Neural progenitor cell (in vitro differentiated cells): ENCODE results near the gene RAP1A. TPM values are rescaled to one million over a fixed set of nuclear protein-coding genes. Genes with fewer than 3 reads are reported as not detected.

ENCODE experiments used
- DNase-seq: peaks from one replicate; pipeline ENCODE4 v3.0.0-alpha.2; 2016; ENCODE audit warnings: low spot score
- H2AFZ ChIP-seq: fragments of 200-600 bp; sonication (generic); replicated peaks from 2 replicates; pipeline ENCODE4 v1.6.1; 2016; ENCODE audit warnings: antibody characterized with exemption
- H3F3A ChIP-seq: fragments of 200-600 bp; sonication (generic); 2 replicates; pipeline ENCODE4 v1.6.1; 2016; ENCODE audit warnings: antibody characterized with exemption, low read depth
- H3K27ac ChIP-seq: fragments of 200-600 bp; sonication (generic); 2 replicates; pipeline ENCODE4 v1.5.1; 2016; ENCODE audit warnings: mild to moderate bottlenecking
- H3K27me3 ChIP-seq: fragments of 200-600 bp; sonication (generic); 2 replicates; pipeline ENCODE4 v1.6.1; 2016; ENCODE audit warnings: mild to moderate bottlenecking, moderate library complexity
- H3K36me3 ChIP-seq: fragments of 200-600 bp; sonication (generic); 2 replicates; pipeline ENCODE4 v1.5.1; 2016
- H3K4me1 ChIP-seq: fragments of 200-600 bp; sonication (generic); 2 replicates; pipeline ENCODE4 v1.6.1; 2016; ENCODE audit warnings: mixed run types
- H3K4me2 ChIP-seq: fragments of 200-600 bp; sonication (generic); 2 replicates; pipeline ENCODE4 v1.6.1; 2016
- H3K4me3 ChIP-seq: fragments of 200-600 bp; sonication (generic); 2 replicates; pipeline ENCODE4 v1.5.1; 2016
- H3K79me2 ChIP-seq: fragments of 200-600 bp; sonication (generic); 2 replicates; pipeline ENCODE4 v1.6.1; 2016; ENCODE audit warnings: low read depth
- H3K9ac ChIP-seq: fragments of 200-600 bp; sonication (generic); 2 replicates; pipeline ENCODE4 v1.6.1; 2016
- H3K9me3 ChIP-seq: fragments of 200-600 bp; sonication (generic); 2 replicates; pipeline ENCODE4 v1.5.1; 2016; ENCODE audit warnings: low read depth
- H4K20me1 ChIP-seq: fragments of 200-600 bp; sonication (generic); 2 replicates; pipeline ENCODE4 v1.6.1; 2016; ENCODE audit warnings: low read depth
- H3K27ac Mint-ChIP-seq: 3 replicates; pipeline ENCODE4 v1.8.0; 2021; ENCODE audit warnings: mixed read lengths
- H3K27me3 Mint-ChIP-seq: 2 replicates; pipeline ENCODE4 v1.8.0; 2022; ENCODE audit warnings: low read depth, mild to moderate bottlenecking, inconsistent platforms, moderate library complexity, mixed read lengths; ENCODE audit not compliant: insufficient read depth
- H3K36me3 Mint-ChIP-seq: 3 replicates; pipeline ENCODE4 v1.8.0; 2021; ENCODE audit warnings: mixed read lengths
- H3K4me1 Mint-ChIP-seq: 3 replicates; pipeline ENCODE4 v1.8.0; 2021; ENCODE audit warnings: mixed read lengths
- H3K4me3 Mint-ChIP-seq: 3 replicates; pipeline ENCODE4 v1.8.0; 2021; ENCODE audit warnings: mild to moderate bottlenecking, moderate library complexity, mixed read lengths
- H3K9me3 Mint-ChIP-seq: 3 replicates; pipeline ENCODE4 v1.8.0; 2020; ENCODE audit warnings: mixed read lengths
- CTCF ChIP-seq: fragments of 200-600 bp; sonication (generic); IDR thresholded peaks from 2 replicates; pipeline ENCODE4 v1.5.1; 2017; ENCODE audit warnings: antibody characterized with exemption, mild to moderate bottlenecking
- EZH2 ChIP-seq: fragments of 200-600 bp; sonication (generic); IDR thresholded peaks from 2 replicates; pipeline ENCODE4 v1.6.1; 2017; ENCODE audit warnings: antibody characterized with exemption, mild to moderate bottlenecking, moderate library complexity
- EZH2phosphoT487 ChIP-seq: fragments of 200-600 bp; sonication (generic); IDR thresholded peaks from 2 replicates; pipeline ENCODE4 v1.6.1; 2017; ENCODE audit warnings: antibody characterized with exemption
- total RNA-seq: library from RNA; depleted of rRNA; stranded (reverse); fragments of >200 nt; gene quantifications from 2 replicates; pipeline ENCODE4 v1.2.3, GENCODE V29; 2015; ENCODE audit warnings: low replicate concordance

RAP1A gene
- total RNA-seq, 1 donor from 2014 or later = 27.5 TPM

GRCh38 chr1:111660204-111661150 is 40.9 kb downstream of the RAP1A start:
- H3K27ac Mint-ChIP-seq = no peak overlapping the region
- H3K9me3 Mint-ChIP-seq = no peaks in the 10 kb centered on the region
- H3K4me3 Mint-ChIP-seq = no peak overlapping the region
- H2AFZ ChIP-seq = no peak overlapping the region
- no peaks in the 10 kb centered on the region for H3K27me3 ChIP-seq
- H3F3A ChIP-seq = no peaks in the 10 kb centered on the region
- H3K79me2 ChIP-seq = peaks cover 51% of the 10 kb centered on the region
- no peak overlapping the region for H3K9ac ChIP-seq
- H3K36me3 Mint-ChIP-seq = no peaks in the 10 kb centered on the region
- H4K20me1 ChIP-seq = peaks cover 12% of the 10 kb centered on the region
- no peak for TF ChIP-seq EZH2
- no peak for TF ChIP-seq CTCF
- no peak for TF ChIP-seq EZH2phosphoT487
- H3K36me3 ChIP-seq = no peaks in the 10 kb centered on the region
- H3K4me2 ChIP-seq = no peak overlapping the region
- DNase-seq = no peak
- no peak overlapping the region for H3K4me3 ChIP-seq
- H3K27me3 Mint-ChIP-seq = no peaks in the 10 kb centered on the region
- H3K4me1 Mint-ChIP-seq = peaks cover 9% of the 10 kb centered on the region
- no peak overlapping the region for H3K27ac ChIP-seq
- H3K9me3 ChIP-seq = no peaks in the 10 kb centered on the region
- no peaks in the 10 kb centered on the region for H3K4me1 ChIP-seq

GRCh38 chr1:111664652-111665051 is 45.1 kb downstream of the RAP1A start:
- Histone ChIP-seq H3K27ac (no peak overlapping the region), H2AFZ (no peak overlapping the region), H3K27me3 (no peaks in the 10 kb centered on the region), H3K79me2 (peaks cover 19% of the 10 kb centered on the region), H4K20me1 (peaks cover 18% of the 10 kb centered on the region), H3K4me2 (no peak overlapping the region), H3F3A (no peaks in the 10 kb centered on the region), H3K4me1 (no peaks in the 10 kb centered on the region), H3K36me3 (no peaks in the 10 kb centered on the region), H3K9ac (no peak overlapping the region), H3K4me3 (no peak overlapping the region), H3K9me3 (no peaks in the 10 kb centered on the region)
- TF ChIP-seq EZH2phosphoT487 (no peak), CTCF (no peak), EZH2 (no peak)
- DNase-seq = no peak
- no peak overlapping the region for H3K4me3 Mint-ChIP-seq
- H3K36me3 Mint-ChIP-seq = no peaks in the 10 kb centered on the region
- no peaks in the 10 kb centered on the region for H3K9me3 Mint-ChIP-seq
- H3K27me3 Mint-ChIP-seq = no peaks in the 10 kb centered on the region
- H3K27ac Mint-ChIP-seq = no peak overlapping the region
- H3K4me1 Mint-ChIP-seq = no peaks in the 10 kb centered on the region

GRCh38 chr1:111665497-111665896 is 45.9 kb downstream of the RAP1A start:
- Histone ChIP-seq H3K4me3 (no peak overlapping the region), H2AFZ (no peak overlapping the region), H3K27me3 (no peaks in the 10 kb centered on the region), H3K36me3 (no peaks in the 10 kb centered on the region), H3K27ac (no peak overlapping the region), H3K4me2 (no peak overlapping the region), H4K20me1 (peaks cover 12% of the 10 kb centered on the region), H3K79me2 (peaks cover 11% of the 10 kb centered on the region), H3K9me3 (no peaks in the 10 kb centered on the region), H3F3A (no peaks in the 10 kb centered on the region), H3K9ac (no peak overlapping the region), H3K4me1 (no peaks in the 10 kb centered on the region)
- Mint-ChIP-seq H3K27me3 (no peaks in the 10 kb centered on the region), H3K4me1 (no peaks in the 10 kb centered on the region), H3K9me3 (no peaks in the 10 kb centered on the region), H3K36me3 (no peaks in the 10 kb centered on the region), H3K4me3 (no peak overlapping the region), H3K27ac (no peak overlapping the region)
- DNase-seq = no peak
- no peak for TF ChIP-seq EZH2
- no peak for TF ChIP-seq EZH2phosphoT487
- TF ChIP-seq CTCF = no peak
